Left ventricle myocardium inferior (tissue), 1 donor: ENCODE data around the gene EIF3A. TPM values are rescaled to one million over a fixed set of nuclear protein-coding genes. Genes with fewer than 3 reads are reported as not detected.
"Not testable (repeated sequence)": the region's sequence is repeated elsewhere in the genome, so short reads cannot be mapped to it uniquely, and the experiment has no call there.

Experiments
- DNase-seq: peaks from one replicate; pipeline ENCODE4 v3.0.0-alpha.2; 2020
- H3K27ac ChIP-seq: fragments of 200-600 bp; replicated peaks from 2 replicates; pipeline ENCODE4 v1.8.0; 2021
- H3K27me3 ChIP-seq: fragments of 200-600 bp; 2 replicates; pipeline ENCODE4 v1.8.0; 2021; ENCODE audit warnings: low read depth
- H3K36me3 ChIP-seq: fragments of 200-600 bp; 2 replicates; pipeline ENCODE4 v1.8.0; 2021
- H3K4me1 ChIP-seq: fragments of 200-600 bp; 2 replicates; pipeline ENCODE4 v1.8.0; 2021
- H3K4me3 ChIP-seq: fragments of 200-600 bp; 2 replicates; pipeline ENCODE4 v1.8.0; 2021; ENCODE audit warnings: mild to moderate bottlenecking, moderate library complexity
- H3K9me3 ChIP-seq: fragments of 200-600 bp; replicated peaks from 2 replicates; pipeline ENCODE4 v1.8.0; 2021
- CTCF ChIP-seq: fragments of 200-600 bp; IDR thresholded peaks from 2 replicates; pipeline ENCODE4 v1.8.0; 2021; ENCODE audit warnings: antibody characterized with exemption, mild to moderate bottlenecking, borderline replicate concordance
- intact Hi-C: fragments of 100-400 bp; cut with micrococcal nuclease; formaldehyde crosslinking; loops from one replicate; pipeline ENCODE4 v1.11.0; 2022
- total RNA-seq: library from RNA; stranded (reverse); fragmentation: NEBNext Ultra II Directional; extraction: Animal tissue kit (Norgen Biotek cat#: 25700); gene quantifications from one replicate; pipeline ENCODE4 v1.2.1, GENCODE V29; 2021
- donor health status: DM: no; HTN: yes; CAD: no; lungs with severe emphysema.

Gene EIF3A
- total RNA-seq, 1 donor from 2014 or later = 103 TPM

- H3K36me3 ChIP-seq = peaks cover 4% of the 10 kb centered on the region
- no peak for DNase-seq
- H3K4me3 ChIP-seq = peak overlapping the region; percentile 92
- no peaks in the 10 kb centered on the region for H3K9me3 ChIP-seq
- no peaks in the 10 kb centered on the region for H3K27me3 ChIP-seq
- no peak for TF ChIP-seq CTCF
- peaks cover 21% of the 10 kb centered on the region for H3K4me1 ChIP-seq
- peak overlapping the region; percentile 86 for H3K27ac ChIP-seq
- intact Hi-C loops = no loop called here
These were observed 22.8 kb upstream of the EIF3A start for GRCh38 chr10:119103241-119103902.

- intact Hi-C loops = no loop called here
- no peak for TF ChIP-seq CTCF
- DNase-seq = no peak
- Histone ChIP-seq H3K27me3 (no peaks in the 10 kb centered on the region), H3K4me3 (no peak overlapping the region), H3K36me3 (no peaks in the 10 kb centered on the region), H3K27ac (peak overlapping the region; percentile 77), H3K9me3 (no peaks in the 10 kb centered on the region), H3K4me1 (peaks cover 21% of the 10 kb centered on the region)
These were observed 20.9 kb upstream of the EIF3A start for GRCh38 chr10:119101366-119102098.

GRCh38 chr10:119100434-119101238 is 20.0 kb upstream of the EIF3A start:
- no peak for DNase-seq
- Histone ChIP-seq H3K27ac (peak overlapping the region; percentile 77), H3K27me3 (no peaks in the 10 kb centered on the region), H3K9me3 (no peaks in the 10 kb centered on the region), H3K4me1 (peaks cover 18% of the 10 kb centered on the region), H3K36me3 (no peaks in the 10 kb centered on the region), H3K4me3 (no peak overlapping the region)
- TF ChIP-seq CTCF = no peak
- intact Hi-C loops = no loop called here

DNA sequence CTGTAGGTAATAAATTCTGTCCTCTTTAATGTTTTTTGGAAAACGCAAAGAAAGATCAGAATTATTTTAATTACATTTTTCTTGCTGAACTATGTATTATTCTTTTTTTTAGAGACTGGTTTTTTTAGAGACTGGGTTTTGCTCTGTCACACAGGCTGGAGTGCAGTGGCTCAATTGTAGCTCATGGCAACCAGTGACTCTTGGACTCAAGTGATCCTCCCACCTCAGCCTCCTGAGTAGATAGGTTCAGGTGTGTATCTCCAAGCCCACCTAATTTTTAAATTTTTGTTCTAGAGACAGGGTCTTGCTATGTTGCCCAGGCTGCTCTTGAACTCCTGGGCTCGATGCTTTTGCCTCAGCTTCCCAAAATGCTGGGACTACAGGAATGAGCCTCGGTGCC is 18.0 kb upstream of the EIF3A start:
- Histone ChIP-seq H3K27ac (no peak overlapping the region), H3K27me3 (no peaks in the 10 kb centered on the region), H3K9me3 (no peaks in the 10 kb centered on the region), H3K36me3 (no peaks in the 10 kb centered on the region), H3K4me1 (peaks cover 4% of the 10 kb centered on the region), H3K4me3 (no peak overlapping the region)
- no peak for TF ChIP-seq CTCF
- intact Hi-C loops = no loop called here
- DNase-seq = no peak

DNA sequence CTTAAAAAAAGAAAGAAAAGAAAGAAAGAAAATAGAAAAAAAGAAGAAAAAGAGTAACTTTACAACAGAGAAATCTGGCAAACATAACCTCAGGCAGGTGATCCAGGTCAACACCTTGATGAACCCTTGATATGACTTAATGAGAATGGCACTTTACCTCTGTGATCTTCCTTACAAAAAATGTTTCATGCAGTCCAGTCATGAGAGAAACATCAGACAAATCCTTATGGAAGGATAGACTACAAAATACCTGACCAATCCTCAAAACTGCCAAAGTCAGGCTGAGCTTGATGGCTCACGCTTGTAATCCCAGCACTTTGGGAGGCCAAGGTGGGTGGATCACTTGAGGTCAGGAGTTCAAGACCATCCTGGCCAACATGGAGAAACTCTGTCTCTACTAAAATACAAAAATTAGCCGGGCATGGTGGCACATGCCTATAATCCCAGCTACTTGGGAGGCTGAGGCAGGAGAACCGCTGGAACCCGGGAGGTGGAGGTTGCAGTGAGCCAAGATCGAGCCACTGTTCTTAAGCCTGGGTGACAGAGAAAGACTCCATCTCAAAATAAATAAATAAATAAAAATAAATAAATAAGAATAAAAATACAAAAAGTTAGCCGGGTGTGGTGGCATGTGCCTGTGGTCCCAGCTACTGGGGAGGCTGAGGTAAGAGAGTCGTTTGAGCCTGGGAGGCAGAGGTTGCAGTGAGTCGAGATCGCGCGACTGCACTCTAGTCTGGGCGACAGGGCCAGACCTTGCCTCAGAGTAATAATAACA is 16.2 kb upstream of the EIF3A start:
- not testable (repeated sequence) for H3K4me3 ChIP-seq

More for the DNA sequence above, 16.2 kb upstream of the EIF3A start:
- H3K4me1 ChIP-seq, H3K9me3 ChIP-seq, intact Hi-C loops, DNase-seq, H3K27ac ChIP-seq, H3K36me3 ChIP-seq, H3K27me3 ChIP-seq: not testable (repeated sequence)
